HUES64 (cell line): ENCODE measurements around the gene IGLL5.
"Not testable (repeated sequence)": the region's sequence is repeated elsewhere in the genome, so short reads cannot be mapped to it uniquely, and the experiment has no call there.

ENCODE experiments used
- H3K27ac ChIP-seq: 2 replicates; pipeline ENCODE4 v1.7.0; 2013; ENCODE audit warnings: low read depth, low read length, inconsistent platforms
- H3K27me3 ChIP-seq: 2 replicates; pipeline ENCODE4 v1.6.1; 2013; ENCODE audit warnings: mild to moderate bottlenecking, low read length; ENCODE audit not compliant: insufficient read depth
- H3K36me3 ChIP-seq: 2 replicates; pipeline ENCODE4 v1.6.1; 2013; ENCODE audit warnings: mild to moderate bottlenecking, low read length; ENCODE audit not compliant: insufficient read depth
- H3K4me1 ChIP-seq: 2 replicates; pipeline ENCODE4 v1.6.1; 2013; ENCODE audit warnings: mild to moderate bottlenecking, low read length, moderate library complexity; ENCODE audit not compliant: insufficient read depth
- H3K4me3 ChIP-seq: 2 replicates; pipeline ENCODE4 v1.5.1; 2013; ENCODE audit warnings: mild to moderate bottlenecking, low read length, moderate library complexity
- H3K9ac ChIP-seq: 2 replicates; pipeline ENCODE4 v1.6.1; 2013; ENCODE audit warnings: mild to moderate bottlenecking, low read depth, low read length
- H3K9me3 ChIP-seq: 2 replicates; pipeline ENCODE4 v1.6.1; 2013; ENCODE audit warnings: low read depth, low read length; ENCODE audit not compliant: insufficient read depth
- WGBS: fragments of 150-250, 120-280 bp; methylation state at CpG from one replicate; pipeline ENCODE4 v1.1.7; 2013; ENCODE audit warnings: missing lambda C conversion rate; 5-methylcytosine and 5-hydroxymethylcytosine counted together

IGLL5 gene

GRCh38 chr22:22897091-22897490 is 9.5 kb downstream of the IGLL5 start:
- Histone ChIP-seq H3K9ac (no peak overlapping the region), H3K36me3 (no peaks in the 10 kb centered on the region), H3K27ac (no peak overlapping the region), H3K4me1 (no peaks in the 10 kb centered on the region), H3K9me3 (no peaks in the 10 kb centered on the region), H3K4me3 (no peak overlapping the region), H3K27me3 (peaks cover 41% of the 10 kb centered on the region)
- WGBS, result 91% methylated on average over 3 of the region's 3 CpGs

DNA sequence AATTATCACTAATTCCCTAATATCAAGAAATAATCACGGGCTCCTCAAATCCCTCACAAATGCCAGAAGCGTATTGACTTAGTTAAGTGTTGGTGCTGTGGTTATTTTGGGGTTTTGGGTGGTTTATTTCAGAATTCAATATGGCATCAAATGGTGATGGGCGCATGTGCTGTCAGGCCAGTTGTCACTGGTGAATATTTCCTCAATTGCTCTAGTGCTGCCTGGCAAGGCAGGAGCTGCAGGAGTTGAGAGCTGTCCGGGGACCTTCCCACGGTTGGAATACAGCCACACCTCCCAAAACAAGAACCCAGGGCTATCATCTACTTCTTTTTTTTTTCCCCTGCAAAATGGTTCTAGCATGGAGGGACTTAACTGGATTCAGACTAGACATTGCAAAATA is 10.3 kb downstream of the IGLL5 start:
- WGBS, result 85% methylated on average over 4 of the region's 5 CpGs
- no peak overlapping the region for H3K9ac ChIP-seq
- H3K36me3 ChIP-seq, result no peaks in the 10 kb centered on the region
- no peak overlapping the region for H3K27ac ChIP-seq
- no peaks in the 10 kb centered on the region for H3K9me3 ChIP-seq
- H3K4me3 ChIP-seq, result no peak overlapping the region
- peaks cover 36% of the 10 kb centered on the region for H3K27me3 ChIP-seq
- H3K4me1 ChIP-seq, result no peaks in the 10 kb centered on the region

- not testable (repeated sequence) for H3K4me1 ChIP-seq, H3K9ac ChIP-seq, H3K36me3 ChIP-seq, H3K27ac ChIP-seq, H3K9me3 ChIP-seq, H3K4me3 ChIP-seq
- H3K27me3 ChIP-seq, result peaks cover 32% of the 10 kb centered on the region
- 45% methylated on average over 1 of the region's 1 CpG for WGBS
Observed at GRCh38 chr22:22898411-22898950, 10.9 kb downstream of the IGLL5 start.

- not testable (repeated sequence) for H3K9ac ChIP-seq, H3K9me3 ChIP-seq, H3K27ac ChIP-seq, H3K4me1 ChIP-seq, H3K36me3 ChIP-seq, H3K4me3 ChIP-seq
- WGBS, result 92% methylated on average over 4 of the region's 9 CpGs
- peaks cover 32% of the 10 kb centered on the region for H3K27me3 ChIP-seq
Observed at GRCh38 chr22:22899342-22900080, 11.9 kb downstream of the IGLL5 start.

DNA sequence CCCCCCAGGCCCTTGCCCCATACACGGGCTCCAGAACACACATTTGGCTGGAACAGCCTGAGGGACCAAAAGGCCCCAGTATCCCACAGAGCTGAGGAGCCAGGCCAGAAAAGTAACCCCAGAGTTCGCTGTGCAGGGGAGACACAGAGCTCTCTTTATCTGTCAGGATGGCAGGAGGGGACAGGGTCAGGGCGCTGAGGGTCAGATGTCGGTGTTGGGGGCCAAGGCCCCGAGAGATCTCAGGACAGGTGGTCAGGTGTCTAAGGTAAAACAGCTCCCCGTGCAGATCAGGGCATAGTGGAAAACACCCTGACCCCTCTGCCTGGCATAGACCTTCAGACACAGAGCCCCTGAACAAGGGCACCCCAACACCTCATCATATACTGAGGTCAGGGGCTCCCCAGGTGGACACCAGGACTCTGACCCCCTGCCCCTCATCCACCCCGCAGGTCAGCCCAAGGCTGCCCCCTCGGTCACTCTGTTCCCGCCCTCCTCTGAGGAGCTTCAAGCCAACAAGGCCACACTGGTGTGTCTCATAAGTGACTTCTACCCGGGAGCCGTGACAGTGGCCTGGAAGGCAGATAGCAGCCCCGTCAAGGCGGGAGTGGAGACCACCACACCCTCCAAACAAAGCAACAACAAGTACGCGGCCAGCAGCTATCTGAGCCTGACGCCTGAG is 13.1 kb downstream of the IGLL5 start:
- WGBS, result 91% methylated on average over 10 of the region's 16 CpGs
- H3K4me1 ChIP-seq, H3K9me3 ChIP-seq, H3K27ac ChIP-seq, H3K36me3 ChIP-seq, H3K9ac ChIP-seq, H3K4me3 ChIP-seq: not testable (repeated sequence)
- H3K27me3 ChIP-seq, result peaks cover 32% of the 10 kb centered on the region

GRCh38 chr22:22901578-22902218 is 14.1 kb downstream of the IGLL5 start:
- no peaks in the 10 kb centered on the region for H3K4me1 ChIP-seq
- H3K36me3 ChIP-seq, result no peaks in the 10 kb centered on the region
- WGBS, result 95% methylated on average over 8 of the region's 8 CpGs
- H3K9ac ChIP-seq, result no peak overlapping the region
- no peaks in the 10 kb centered on the region for H3K9me3 ChIP-seq
- H3K27ac ChIP-seq, result no peak overlapping the region
- H3K4me3 ChIP-seq, result no peak overlapping the region
- peaks cover 23% of the 10 kb centered on the region for H3K27me3 ChIP-seq

DNA sequence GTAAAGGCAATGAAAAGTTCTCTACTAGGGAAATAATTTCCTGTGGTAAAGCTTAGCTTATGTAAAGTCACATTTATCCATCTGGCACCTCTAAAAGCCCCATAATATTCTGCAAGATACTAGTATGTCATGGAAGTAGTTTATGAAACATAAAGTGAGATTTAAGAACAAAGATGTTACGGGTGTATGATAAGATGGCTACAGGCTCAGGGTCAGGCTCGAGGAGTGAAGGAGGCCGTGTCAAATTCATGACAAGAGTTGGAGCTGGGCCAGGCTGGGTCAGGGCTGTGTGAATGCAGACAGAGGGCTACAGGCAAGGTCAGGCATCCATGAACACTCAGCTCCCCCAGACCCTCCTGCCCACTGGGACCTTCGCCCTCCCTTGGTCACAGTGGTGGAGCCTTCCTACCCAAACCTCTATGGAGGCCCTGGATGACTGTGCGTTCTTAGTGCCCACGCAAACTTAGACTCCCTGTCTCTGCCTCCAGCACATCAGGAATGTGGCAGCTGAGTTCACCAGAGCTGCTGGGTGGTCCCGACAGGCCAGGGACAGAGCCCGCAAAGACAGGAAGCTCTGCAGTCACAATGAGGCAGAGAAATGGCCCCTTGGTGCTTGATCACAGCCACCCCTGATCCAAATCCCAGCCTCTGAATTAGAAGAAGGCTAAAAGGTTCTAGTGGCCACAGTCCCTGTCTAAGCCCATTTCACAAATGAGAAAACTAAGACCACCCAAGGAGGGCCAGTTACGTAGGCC is 14.8 kb downstream of the IGLL5 start:
- no peaks in the 10 kb centered on the region for H3K36me3 ChIP-seq
- no peaks in the 10 kb centered on the region for H3K4me1 ChIP-seq
- no peak overlapping the region for H3K27ac ChIP-seq
- H3K9me3 ChIP-seq, result no peaks in the 10 kb centered on the region
- H3K9ac ChIP-seq, result no peak overlapping the region
- H3K4me3 ChIP-seq, result no peak overlapping the region
- 92% methylated on average over 9 of the region's 9 CpGs for WGBS
- H3K27me3 ChIP-seq, result peaks cover 20% of the 10 kb centered on the region

GRCh38 chr22:22903355-22903777 is 15.8 kb downstream of the IGLL5 start:
- Histone ChIP-seq H3K4me1 (no peaks in the 10 kb centered on the region), H3K27me3 (peaks cover 13% of the 10 kb centered on the region), H3K36me3 (no peaks in the 10 kb centered on the region), H3K9ac (no peak overlapping the region), H3K27ac (no peak overlapping the region), H3K9me3 (no peaks in the 10 kb centered on the region), H3K4me3 (no peak overlapping the region)
- WGBS, result 83% methylated on average over 2 of the region's 2 CpGs

DNA sequence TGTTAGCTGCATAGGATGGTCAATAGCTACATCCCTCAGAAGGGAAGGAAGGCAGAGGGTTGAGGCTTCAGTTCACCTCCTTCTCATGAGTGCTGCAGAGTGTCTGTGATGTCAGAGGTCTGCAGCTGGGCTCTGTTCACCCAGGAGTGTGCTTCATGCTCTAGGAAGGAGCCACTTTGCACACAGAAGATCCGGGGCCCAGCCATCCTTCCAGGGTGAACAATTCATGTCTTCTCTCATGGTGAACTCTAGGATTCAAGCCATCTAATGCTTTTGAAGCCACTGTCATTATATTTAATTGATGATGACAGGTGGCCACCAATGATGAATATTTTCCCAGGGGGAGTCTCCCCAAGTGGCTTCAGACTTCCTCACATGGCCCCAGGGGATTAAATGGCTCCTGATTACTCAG is 16.2 kb downstream of the IGLL5 start:
- H3K9ac ChIP-seq, H3K4me3 ChIP-seq, H3K36me3 ChIP-seq, H3K4me1 ChIP-seq, H3K27ac ChIP-seq, H3K9me3 ChIP-seq: not testable (repeated sequence)
- H3K27me3 ChIP-seq, result peaks cover 16% of the 10 kb centered on the region
- WGBS, result 92% methylated on average over 1 of the region's 1 CpG

DNA sequence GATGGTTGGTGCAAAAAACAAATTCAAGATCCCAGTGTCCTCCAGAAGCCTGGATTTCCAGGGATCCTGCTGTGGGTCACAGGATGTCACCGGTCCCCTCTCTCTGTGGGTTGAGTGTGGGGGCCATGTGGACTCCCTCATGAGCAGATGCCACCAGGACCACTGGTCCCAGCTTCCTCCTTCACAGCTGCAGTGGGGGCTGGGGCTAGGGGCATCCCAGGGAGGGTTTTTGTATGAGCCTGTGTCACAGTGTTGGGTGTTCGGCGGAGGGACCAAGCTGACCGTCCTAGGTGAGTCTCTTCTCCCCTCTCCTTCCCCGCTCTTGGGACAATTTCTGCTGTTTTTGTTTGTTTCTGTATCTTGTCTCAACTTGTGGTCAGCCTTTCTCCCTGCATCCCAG is 17.1 kb downstream of the IGLL5 start:
- not testable (repeated sequence) for H3K9me3 ChIP-seq, H3K4me1 ChIP-seq, H3K27ac ChIP-seq, H3K9ac ChIP-seq, H3K4me3 ChIP-seq, H3K36me3 ChIP-seq
- H3K27me3 ChIP-seq, result peaks cover 20% of the 10 kb centered on the region
- WGBS, result 100% methylated on average over 1 of the region's 5 CpGs

- H3K9ac ChIP-seq, H3K9me3 ChIP-seq, H3K36me3 ChIP-seq, H3K27ac ChIP-seq, H3K4me3 ChIP-seq, H3K4me1 ChIP-seq: not testable (repeated sequence)
- peaks cover 23% of the 10 kb centered on the region for H3K27me3 ChIP-seq
- WGBS, result 89% methylated on average over 5 of the region's 10 CpGs
Observed at GRCh38 chr22:22906391-22906790, 18.8 kb downstream of the IGLL5 start.
